Mesenteric fat pad (tissue), 1 donor: ENCODE measurements around the gene BAIAP2L2. TPM values are rescaled to one million over a fixed set of nuclear protein-coding genes. Genes with fewer than 3 reads are reported as not detected.
"Not testable (repeated sequence)": the region's sequence is repeated elsewhere in the genome, so short reads cannot be mapped to it uniquely, and the experiment has no call there.

ENCODE experiments used
- DNase-seq: peaks from one replicate; pipeline ENCODE4 v3.0.0-alpha.2; 2020; ENCODE audit warnings: low spot score
- total RNA-seq: library from RNA; stranded (reverse); fragmentation: NEBNext Ultra II Directional; extraction: Animal tissue kit (Norgen Biotek cat#: 25700); gene quantifications from one replicate; pipeline ENCODE4 v1.2.1, GENCODE V29; 2021
- donor health status: DM: yes; HTN: yes; CAD: no.

Gene BAIAP2L2
- total RNA-seq, 1 donor from 2014 or later: 1.8 TPM

DNA sequence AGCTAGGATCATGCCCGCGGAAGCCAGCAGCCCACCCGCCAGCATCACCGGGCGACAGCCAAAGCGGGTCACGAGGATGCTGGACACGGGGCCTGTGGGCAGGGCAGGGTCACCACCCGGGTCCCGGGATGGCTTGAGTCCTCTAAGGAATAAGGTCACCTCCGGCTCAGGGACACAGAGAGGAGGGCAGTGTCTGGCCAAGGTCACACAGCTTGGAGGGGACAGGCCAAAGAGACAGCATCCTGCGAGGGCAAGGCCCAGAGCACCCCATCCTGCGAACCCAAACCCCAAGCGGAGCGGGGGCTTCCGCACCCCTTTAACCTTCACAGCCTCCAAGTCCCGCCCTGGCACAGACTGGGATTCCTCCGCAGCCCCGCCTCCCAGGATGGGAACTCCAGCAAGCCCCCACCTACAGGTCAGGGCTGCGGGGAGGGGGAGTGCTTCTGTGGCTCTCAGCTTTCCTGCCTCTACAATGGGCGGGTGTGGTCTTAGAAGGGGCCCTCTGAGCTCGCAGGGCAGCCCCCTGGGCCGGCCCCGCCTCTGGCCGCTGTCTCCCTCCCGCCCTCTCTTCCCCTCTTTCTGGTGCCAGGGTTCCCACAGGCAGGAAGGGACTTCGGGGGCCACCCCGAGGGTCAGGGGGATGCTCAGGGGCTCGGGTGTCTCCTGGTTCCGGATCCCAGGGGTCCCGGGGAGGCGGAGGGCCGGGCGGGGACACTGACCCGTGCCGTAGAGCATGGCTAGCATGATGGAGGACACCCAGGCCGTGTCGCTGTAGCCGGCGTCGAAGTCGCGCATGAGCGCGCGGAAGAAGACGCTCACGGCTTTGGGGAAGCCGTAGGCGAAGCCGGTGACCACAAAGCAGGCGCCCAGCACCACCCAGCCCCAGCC, 28.3 kb downstream of the BAIAP2L2 start:
- DNase-seq: no peak

DNA sequence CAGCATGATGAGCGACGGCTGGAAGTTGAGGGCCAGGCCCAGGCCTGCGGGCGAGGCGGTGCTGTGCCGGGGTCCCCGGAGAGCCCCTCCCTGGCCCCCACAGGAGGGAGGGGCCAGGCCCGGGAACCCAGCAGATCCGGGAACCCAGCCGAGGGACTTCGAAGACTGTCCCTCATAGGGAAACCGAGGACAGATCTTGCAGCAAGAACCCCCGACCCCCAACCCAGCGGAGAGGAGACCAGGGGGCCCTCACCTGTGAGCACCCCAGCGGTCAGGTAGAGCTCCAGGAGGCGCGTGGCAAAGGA, 28.9 kb downstream of the BAIAP2L2 start:
- DNase-seq: no peak

- DNase-seq: no peak
Measured at GRCh38 chr22:38080850-38081635, 29.4 kb downstream of the BAIAP2L2 start.

DNA sequence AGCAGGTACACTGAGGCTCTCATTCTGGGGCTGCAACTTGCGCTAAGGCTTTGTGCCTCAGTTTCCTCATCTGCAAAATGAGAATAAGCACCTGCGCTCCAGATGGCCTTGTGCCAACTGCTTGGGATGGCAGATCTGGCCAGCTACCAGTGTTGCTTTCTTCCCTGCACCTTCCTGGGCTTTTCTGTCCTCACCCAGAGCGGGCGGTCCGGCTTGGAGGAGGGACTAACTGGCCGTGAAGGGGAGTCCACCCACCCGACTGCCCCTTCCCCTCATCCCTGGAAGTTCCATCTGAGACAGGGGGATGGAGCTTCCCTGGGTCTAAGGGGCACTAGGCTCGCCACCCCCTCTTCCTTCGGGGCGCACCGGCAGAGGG, 30.0 kb downstream of the BAIAP2L2 start:
- no peak for DNase-seq

- no peak for DNase-seq
Measured at GRCh38 chr22:38079804-38080203, 30.7 kb downstream of the BAIAP2L2 start.

GRCh38 chr22:38079208-38079607, 31.3 kb downstream of the BAIAP2L2 start:
- DNase-seq: not testable (repeated sequence)

DNA sequence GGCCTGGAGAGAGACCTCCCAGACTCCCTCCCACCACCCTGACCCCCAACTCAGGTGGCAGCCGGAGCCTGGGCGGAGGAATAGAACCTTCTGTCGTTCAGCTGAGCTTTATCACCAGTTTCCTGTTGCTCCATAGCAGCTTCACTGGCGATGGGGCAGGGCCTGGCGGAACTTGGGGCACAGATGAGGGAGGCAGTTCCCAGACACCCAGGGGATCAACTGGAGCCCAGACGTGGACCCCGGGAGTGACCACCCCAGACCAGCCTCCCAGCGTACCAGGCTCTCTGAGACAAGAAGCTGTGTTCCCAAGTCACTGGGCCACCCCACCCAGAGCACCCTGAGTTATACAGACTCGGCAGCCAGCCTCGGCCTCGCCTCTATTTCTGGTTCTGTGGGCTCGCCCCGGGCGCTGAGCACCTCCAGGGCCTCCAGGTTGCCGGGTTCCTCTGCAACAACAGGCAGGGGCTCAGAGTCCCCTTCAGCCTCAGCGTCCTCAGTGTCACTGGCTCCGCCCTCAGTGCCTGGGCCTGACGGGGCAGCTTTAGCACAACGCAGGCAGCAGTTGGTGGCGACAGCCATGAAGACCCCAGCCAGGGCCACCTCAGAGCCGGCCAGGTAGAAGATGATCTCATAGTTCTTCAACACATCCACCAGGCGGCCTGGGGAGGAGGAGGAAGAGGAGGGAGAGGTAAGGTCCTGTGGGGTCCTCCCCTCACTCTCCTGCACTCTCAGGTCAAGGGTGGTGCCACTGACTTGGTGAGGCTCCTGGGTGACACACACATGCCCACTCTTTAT, 32.2 kb downstream of the BAIAP2L2 start:
- no peak for DNase-seq

GRCh38 chr22:38077595-38077994, 32.9 kb downstream of the BAIAP2L2 start:
- no peak for DNase-seq

GRCh38 chr22:38077096-38077495, 33.4 kb downstream of the BAIAP2L2 start:
- no peak for DNase-seq

GRCh38 chr22:38075961-38076360, 34.5 kb downstream of the BAIAP2L2 start:
- DNase-seq: no peak

GRCh38 chr22:38075105-38075825, 35.2 kb downstream of the BAIAP2L2 start:
- no peak for DNase-seq

DNA sequence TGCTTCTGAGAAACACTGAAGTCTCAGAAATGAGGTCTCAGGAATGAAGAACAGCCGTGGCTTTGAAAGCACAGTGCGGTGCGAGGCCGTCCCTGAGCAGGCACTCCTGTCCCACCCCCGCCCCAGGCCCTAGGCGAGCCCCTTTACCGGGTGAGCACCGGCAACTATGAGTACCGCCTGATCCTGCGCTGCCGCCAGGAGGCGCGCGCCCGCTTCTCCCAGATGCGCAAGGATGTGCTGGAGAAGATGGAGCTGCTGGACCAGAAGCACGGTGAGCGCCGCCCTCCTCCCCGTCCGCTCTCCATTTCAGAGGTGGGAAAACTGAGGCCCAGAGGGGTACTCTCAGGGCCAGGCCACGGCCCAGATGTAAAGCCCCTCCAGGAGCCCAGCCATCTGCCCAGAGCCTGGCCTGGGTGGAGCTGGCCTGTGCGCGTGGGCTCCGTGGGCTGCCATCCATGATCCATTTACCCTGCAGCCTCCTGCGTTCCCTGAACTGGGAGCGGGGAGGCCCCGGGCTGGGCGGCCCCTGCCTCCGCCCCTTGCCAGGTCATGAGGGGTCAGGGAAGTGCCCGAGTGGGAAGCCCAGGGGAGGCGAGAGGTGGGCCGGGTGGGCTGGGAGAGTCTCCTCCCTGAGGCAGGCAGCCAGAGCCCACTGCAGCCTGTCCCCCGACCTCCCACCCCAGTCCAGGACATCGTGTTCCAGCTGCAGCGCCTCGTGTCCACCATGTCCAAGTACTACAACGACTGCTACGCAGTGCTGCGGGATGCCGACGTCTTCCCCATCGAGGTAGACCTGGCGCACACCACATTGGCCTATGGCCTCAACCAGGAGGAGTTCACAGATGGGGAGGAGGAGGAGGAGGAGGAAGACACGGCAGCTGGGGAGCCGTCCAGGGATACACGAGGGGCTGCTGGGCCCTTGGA, 36.0 kb downstream of the BAIAP2L2 start:
- DNase-seq: no peak

GRCh38 chr22:38073150-38074130, 37.0 kb downstream of the BAIAP2L2 start:
- no peak for DNase-seq

GRCh38 chr22:38072322-38073149, 37.9 kb downstream of the BAIAP2L2 start:
- DNase-seq: no peak

- no peak for DNase-seq
Measured at GRCh38 chr22:38071421-38072321, 38.8 kb downstream of the BAIAP2L2 start.

DNA sequence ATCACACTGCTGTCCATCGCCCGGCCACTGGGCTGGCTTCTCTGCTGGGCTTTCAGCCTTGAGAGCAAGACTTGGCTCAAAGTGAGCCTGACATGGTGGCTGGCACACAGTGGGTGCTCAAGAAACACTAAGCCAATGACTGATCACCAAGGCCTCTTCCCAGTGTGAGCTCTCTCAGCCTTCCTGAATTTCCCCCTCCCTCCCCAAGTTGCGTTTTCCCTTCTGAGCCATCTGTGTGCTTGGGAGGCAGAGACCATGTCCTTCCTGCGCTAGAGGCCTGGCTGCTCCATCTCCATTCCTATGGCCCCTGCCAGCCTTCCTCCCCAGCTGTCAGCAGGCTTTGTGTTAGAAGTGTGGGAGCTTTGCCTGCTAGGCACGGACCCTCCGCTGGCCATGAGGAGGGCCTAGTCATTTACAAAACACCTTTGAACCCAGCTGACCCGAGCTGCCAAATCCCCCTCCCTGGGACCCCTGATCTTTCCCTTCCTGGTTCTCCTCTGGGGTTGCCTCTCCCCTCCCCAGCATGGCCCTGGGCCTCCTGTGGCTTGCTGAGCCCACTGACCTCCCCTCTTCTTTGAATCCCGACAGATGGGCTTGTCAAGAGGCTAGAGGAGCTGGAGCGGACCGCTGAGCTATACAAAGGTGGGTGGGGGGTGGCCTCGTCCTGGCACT, 40.1 kb downstream of the BAIAP2L2 start:
- DNase-seq: no peak
